ENCODE measurements around the gene SLC18B1. TPM values are rescaled to one million over a fixed set of nuclear protein-coding genes. Genes with fewer than 3 reads are reported as not detected.

The SLC18B1 gene
- polyA plus RNA-seq, 3 donors: 10.3 to 36.6 (median 24.8) TPM

GRCh38 chr6:132730560-132730959 lies 67.9 kb downstream of the SLC18B1 start:
- peaks cover 2% of the 10 kb centered on the region in 3 donors for H3K27me3 Mint-ChIP-seq (ENCODE audit: low read depth in 3 of 3)
- peaks cover 0 to 3% (median 0%) of the 10 kb centered on the region in 7 donors for H3K9me3 Mint-ChIP-seq
- DNase-seq: peak in 1 of 3 donors; percentile 40
- H3K4me1 Mint-ChIP-seq: peaks cover 41% of the 10 kb centered on the region
- peaks cover 2 to 36% of the 10 kb centered on the region in 2 donors for H3K36me3 ChIP-seq (replicated peaks in 1 of 2; ENCODE audit: control insufficient read depth in 1 of 2, insufficient read depth in 2 of 2, low read length in 2 of 2)
- H3K36me3 Mint-ChIP-seq: peaks cover 39 to 40% of the 10 kb centered on the region in 2 donors
- intact Hi-C loops (cut with micrococcal nuclease): no loop called here
- H3K9ac ChIP-seq (ENCODE audit: insufficient read depth, low read length, poor library complexity, severe bottlenecking): no peak overlapping the region
- TF ChIP-seq, protein P1, sequence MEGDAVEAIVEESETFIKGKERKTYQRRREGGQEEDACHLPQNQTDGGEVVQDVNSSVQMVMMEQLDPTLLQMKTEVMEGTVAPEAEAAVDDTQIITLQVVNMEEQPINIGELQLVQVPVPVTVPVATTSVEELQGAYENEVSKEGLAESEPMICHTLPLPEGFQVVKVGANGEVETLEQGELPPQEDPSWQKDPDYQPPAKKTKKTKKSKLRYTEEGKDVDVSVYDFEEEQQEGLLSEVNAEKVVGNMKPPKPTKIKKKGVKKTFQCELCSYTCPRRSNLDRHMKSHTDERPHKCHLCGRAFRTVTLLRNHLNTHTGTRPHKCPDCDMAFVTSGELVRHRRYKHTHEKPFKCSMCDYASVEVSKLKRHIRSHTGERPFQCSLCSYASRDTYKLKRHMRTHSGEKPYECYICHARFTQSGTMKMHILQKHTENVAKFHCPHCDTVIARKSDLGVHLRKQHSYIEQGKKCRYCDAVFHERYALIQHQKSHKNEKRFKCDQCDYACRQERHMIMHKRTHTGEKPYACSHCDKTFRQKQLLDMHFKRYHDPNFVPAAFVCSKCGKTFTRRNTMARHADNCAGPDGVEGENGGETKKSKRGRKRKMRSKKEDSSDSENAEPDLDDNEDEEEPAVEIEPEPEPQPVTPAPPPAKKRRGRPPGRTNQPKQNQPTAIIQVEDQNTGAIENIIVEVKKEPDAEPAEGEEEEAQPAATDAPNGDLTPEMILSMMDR (IDR thresholded peaks at IDR 0.05): no peak
- no peak overlapping the region for H3K4me3 Mint-ChIP-seq
- peaks cover 36 to 54% of the 10 kb centered on the region in 2 donors for H3K4me1 ChIP-seq (ENCODE audit: control insufficient read depth in 1 of 2, insufficient read depth in 2 of 2, low read length in 2 of 2)
- no peak overlapping the region for H3K4me2 ChIP-seq (replicated peaks; ENCODE audit: extremely low read depth, low read length, poor library complexity, severe bottlenecking)
- H3K27ac ChIP-seq (ENCODE audit: low read depth in 1 of 2, low read length in 2 of 2): no peak overlapping the region
- H3K27ac Mint-ChIP-seq: no peak overlapping the region
- H4K20me1 ChIP-seq (ENCODE audit: insufficient read depth, low read length): no peaks in the 10 kb centered on the region
- peaks cover 14% of the 10 kb centered on the region for H3K79me2 ChIP-seq (ENCODE audit: insufficient read depth, low read length)
- no peak overlapping the region for H3K4me3 ChIP-seq (replicated peaks in 1 of 3; ENCODE audit: low read depth in 2 of 3, low read length in 3 of 3)
- no peaks in the 10 kb centered on the region for H3K27me3 ChIP-seq (ENCODE audit: control insufficient read depth in 2 of 2, insufficient read depth in 2 of 2, low read length in 2 of 2)
- no peaks in the 10 kb centered on the region for H3K9me3 ChIP-seq (replicated peaks in 1 of 2; ENCODE audit: control insufficient read depth in 1 of 2, insufficient read depth in 1 of 2, low read length in 2 of 2)
- WGBS (ENCODE audit: insufficient coverage): 29% methylated on average over 1 of the region's 3 CpGs
- no peak overlapping the region for H2AFZ ChIP-seq (ENCODE audit: insufficient read depth, low read depth, low read length, poor library complexity, severe bottlenecking)

- Mint-ChIP-seq H3K4me1 (peaks cover 23% of the 10 kb centered on the region), H3K36me3 (peaks cover 56 to 57% of the 10 kb centered on the region in 2 donors), H3K9me3 (peaks cover 0 to 3% (median 0%) of the 10 kb centered on the region in 7 donors), H3K4me3 (no peak overlapping the region), H3K27ac (peak overlapping the region in 1 of 7 donors; percentile 30), H3K27me3 (ENCODE audit: low read depth in 3 of 3) (peaks cover 2% of the 10 kb centered on the region in 3 donors)
- H3K4me2 ChIP-seq (replicated peaks; ENCODE audit: extremely low read depth, low read length, poor library complexity, severe bottlenecking): no peak overlapping the region
- no peak overlapping the region for H3K27ac ChIP-seq (ENCODE audit: low read depth in 1 of 2, low read length in 2 of 2)
- peaks cover 14% of the 10 kb centered on the region for H3K79me2 ChIP-seq (ENCODE audit: insufficient read depth, low read length)
- no peak overlapping the region for H2AFZ ChIP-seq (ENCODE audit: insufficient read depth, low read depth, low read length, poor library complexity, severe bottlenecking)
- no peak overlapping the region for H3K4me3 ChIP-seq (replicated peaks in 1 of 3; ENCODE audit: low read depth in 2 of 3, low read length in 3 of 3)
- peak in 1 of 3 donors; percentile 29 for DNase-seq
- peaks cover 8 to 55% of the 10 kb centered on the region in 2 donors for H3K36me3 ChIP-seq (replicated peaks in 1 of 2; ENCODE audit: control insufficient read depth in 1 of 2, insufficient read depth in 2 of 2, low read length in 2 of 2)
- H3K27me3 ChIP-seq (ENCODE audit: control insufficient read depth in 2 of 2, insufficient read depth in 2 of 2, low read length in 2 of 2): no peaks in the 10 kb centered on the region
- 90% methylated on average over 2 of the region's 4 CpGs for WGBS (ENCODE audit: insufficient coverage)
- TF ChIP-seq, protein P1 (IDR thresholded peaks at IDR 0.05): no peak
- H3K9ac ChIP-seq (ENCODE audit: insufficient read depth, low read length, poor library complexity, severe bottlenecking): no peak overlapping the region
- intact Hi-C loops (cut with micrococcal nuclease): no loop called here
- H4K20me1 ChIP-seq (ENCODE audit: insufficient read depth, low read length): no peaks in the 10 kb centered on the region
- H3K9me3 ChIP-seq (replicated peaks in 1 of 2; ENCODE audit: control insufficient read depth in 1 of 2, insufficient read depth in 1 of 2, low read length in 2 of 2): no peaks in the 10 kb centered on the region
- peaks cover 17 to 34% of the 10 kb centered on the region in 2 donors for H3K4me1 ChIP-seq (ENCODE audit: control insufficient read depth in 1 of 2, insufficient read depth in 2 of 2, low read length in 2 of 2)
Measured at GRCh38 chr6:132728616-132729015, 69.8 kb downstream of the SLC18B1 start.

All from CD14-positive monocyte (primary cell).